Central memory CD8-positive, alpha-beta T cell (primary cell): Measurements from ENCODE around the gene PCNX2.

ENCODE experiments used
- ATAC-seq: fragments of 150-1000 bp; cut with Tn5 transposase; replicated peaks from 2 replicates; pipeline ENCODE4 v1.10.0; 2022; ENCODE audit warnings: mild to moderate bottlenecking, moderate FRiP score, moderate number of reproducible peaks; ENCODE audit not compliant: poor library complexity, severe bottlenecking; ENCODE audit errors: extremely low read depth
- DNase-seq, 2 donors: peaks; one replicate each; pipeline ENCODE4 v3.0.0; 2021; ENCODE audit warnings: low spot score in 2 of 2
- H3K27ac Mint-ChIP-seq: one replicate; pipeline ENCODE4 v1.8.0; 2022; ENCODE audit warnings: low read depth, mild to moderate bottlenecking, moderate library complexity, mixed read lengths
- H3K27me3 Mint-ChIP-seq: one replicate; pipeline ENCODE4 v1.8.0; 2022; ENCODE audit warnings: mixed read lengths
- H3K36me3 Mint-ChIP-seq: one replicate; pipeline ENCODE4 v1.8.0; 2022; ENCODE audit warnings: mild to moderate bottlenecking, moderate library complexity, mixed read lengths; ENCODE audit not compliant: insufficient read depth
- H3K4me1 Mint-ChIP-seq: one replicate; pipeline ENCODE4 v1.8.0; 2022; ENCODE audit warnings: mixed read lengths
- H3K4me3 Mint-ChIP-seq: one replicate; pipeline ENCODE4 v1.8.0; 2022; ENCODE audit warnings: mild to moderate bottlenecking, moderate library complexity, mixed read lengths
- H3K9me3 Mint-ChIP-seq: one replicate; pipeline ENCODE4 v1.8.0; 2022; ENCODE audit warnings: mixed read lengths

PCNX2 gene

DNA sequence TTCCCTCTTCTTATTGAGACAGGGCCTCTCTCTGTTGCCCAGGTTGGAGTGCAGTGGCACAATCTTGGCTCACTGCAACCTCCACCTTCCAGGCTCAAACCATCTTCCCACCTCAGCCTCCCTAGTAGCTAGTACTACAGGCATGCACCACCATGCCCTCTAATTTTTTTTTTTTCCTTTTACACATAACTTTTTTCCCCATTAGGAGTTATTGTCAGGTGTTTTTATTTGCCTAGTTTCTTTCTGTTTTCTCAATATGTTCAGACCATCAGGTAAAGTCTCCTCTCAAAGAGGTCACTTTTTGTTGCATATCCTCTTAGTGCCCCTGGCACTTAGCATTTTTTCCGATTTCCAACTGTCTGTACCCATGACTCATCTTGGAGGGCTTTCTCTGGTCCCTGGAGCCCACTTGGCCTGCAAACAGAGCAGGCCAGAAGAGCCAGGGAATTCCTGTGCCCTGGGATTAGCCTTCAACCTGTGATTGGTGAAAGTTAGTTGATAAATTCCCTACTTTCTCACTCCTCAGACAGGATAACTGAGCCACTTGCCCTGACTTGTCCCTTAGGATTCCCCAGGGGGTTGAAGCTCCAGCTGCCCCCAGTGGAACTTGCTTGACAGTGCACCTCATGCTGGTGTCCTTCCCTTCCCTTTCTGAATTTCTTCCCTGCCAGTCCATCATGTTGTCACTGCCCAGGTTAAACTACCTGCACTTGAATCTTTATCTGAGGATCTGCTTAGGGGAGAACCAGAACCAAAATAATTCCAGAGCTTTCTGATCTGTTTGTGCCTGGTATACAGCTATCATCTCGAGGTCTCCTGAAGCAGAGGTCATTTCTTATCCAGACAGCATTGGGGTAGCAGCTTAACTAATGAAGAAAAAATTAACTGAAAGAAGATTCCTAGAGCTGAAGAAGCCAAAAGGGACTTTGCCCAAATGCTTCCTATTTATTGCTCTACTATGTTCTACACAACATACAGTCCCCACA, 342.7 kb downstream of the PCNX2 start:
- ATAC-seq (no peak), DNase-seq (no peak)
- Mint-ChIP-seq H3K27ac (no peak overlapping the region), H3K9me3 (no peaks in the 10 kb centered on the region), H3K27me3 (no peaks in the 10 kb centered on the region), H3K36me3 (peaks cover 25% of the 10 kb centered on the region), H3K4me1 (peaks cover 33% of the 10 kb centered on the region), H3K4me3 (peak overlapping the region; percentile 50)

DNA sequence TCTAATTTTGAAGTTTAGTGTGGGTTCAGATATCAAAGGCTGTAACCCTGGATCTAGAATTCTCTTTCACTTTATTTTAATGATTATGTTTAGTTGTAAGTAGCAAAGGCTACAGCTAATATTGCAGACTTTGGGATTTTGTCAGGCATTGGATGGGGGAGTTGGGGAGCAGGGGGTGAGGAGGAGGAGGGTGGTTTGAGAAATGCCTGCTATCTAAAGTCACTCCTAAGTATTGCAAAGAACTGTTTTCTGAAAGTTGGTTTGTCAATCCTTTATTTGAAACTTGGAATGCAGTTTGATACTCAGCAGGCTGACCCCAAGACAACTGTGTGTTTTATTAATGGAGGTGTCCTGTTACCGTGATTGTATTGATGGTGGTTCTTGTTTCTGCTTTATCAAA, 343.9 kb downstream of the PCNX2 start:
- Mint-ChIP-seq H3K4me1 (peaks cover 33% of the 10 kb centered on the region), H3K27me3 (no peaks in the 10 kb centered on the region), H3K9me3 (no peaks in the 10 kb centered on the region), H3K4me3 (peak overlapping the region; percentile 88), H3K36me3 (peaks cover 19% of the 10 kb centered on the region), H3K27ac (peak overlapping the region; percentile 88)
- ATAC-seq, result no peak
- DNase-seq, result no peak

DNA sequence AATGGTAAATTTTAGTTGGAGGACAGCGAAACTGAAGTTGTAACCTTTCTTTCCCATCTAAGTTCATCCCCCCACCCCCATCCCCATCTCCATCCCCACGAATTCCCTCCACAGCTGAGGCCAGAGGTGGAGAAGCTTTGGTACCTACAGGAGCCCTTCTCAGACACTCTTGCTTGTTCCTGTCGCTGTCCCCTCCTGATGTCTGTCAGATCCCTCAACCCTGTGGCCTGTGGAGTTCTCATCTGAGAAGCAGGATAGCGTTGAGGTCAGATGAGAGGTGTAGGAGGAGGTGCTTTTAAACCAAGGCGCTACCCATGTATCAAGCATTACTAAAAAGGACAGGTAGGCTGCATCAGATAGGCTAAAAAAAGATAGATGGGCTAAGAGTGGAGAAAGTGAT, 344.3 kb downstream of the PCNX2 start:
- Mint-ChIP-seq H3K36me3 (peaks cover 18% of the 10 kb centered on the region), H3K4me3 (peak overlapping the region; percentile 88), H3K4me1 (peaks cover 33% of the 10 kb centered on the region), H3K9me3 (no peaks in the 10 kb centered on the region), H3K27ac (peak overlapping the region; percentile 88), H3K27me3 (no peaks in the 10 kb centered on the region)
- DNase-seq (no peak), ATAC-seq (peak; percentile 44)

DNA sequence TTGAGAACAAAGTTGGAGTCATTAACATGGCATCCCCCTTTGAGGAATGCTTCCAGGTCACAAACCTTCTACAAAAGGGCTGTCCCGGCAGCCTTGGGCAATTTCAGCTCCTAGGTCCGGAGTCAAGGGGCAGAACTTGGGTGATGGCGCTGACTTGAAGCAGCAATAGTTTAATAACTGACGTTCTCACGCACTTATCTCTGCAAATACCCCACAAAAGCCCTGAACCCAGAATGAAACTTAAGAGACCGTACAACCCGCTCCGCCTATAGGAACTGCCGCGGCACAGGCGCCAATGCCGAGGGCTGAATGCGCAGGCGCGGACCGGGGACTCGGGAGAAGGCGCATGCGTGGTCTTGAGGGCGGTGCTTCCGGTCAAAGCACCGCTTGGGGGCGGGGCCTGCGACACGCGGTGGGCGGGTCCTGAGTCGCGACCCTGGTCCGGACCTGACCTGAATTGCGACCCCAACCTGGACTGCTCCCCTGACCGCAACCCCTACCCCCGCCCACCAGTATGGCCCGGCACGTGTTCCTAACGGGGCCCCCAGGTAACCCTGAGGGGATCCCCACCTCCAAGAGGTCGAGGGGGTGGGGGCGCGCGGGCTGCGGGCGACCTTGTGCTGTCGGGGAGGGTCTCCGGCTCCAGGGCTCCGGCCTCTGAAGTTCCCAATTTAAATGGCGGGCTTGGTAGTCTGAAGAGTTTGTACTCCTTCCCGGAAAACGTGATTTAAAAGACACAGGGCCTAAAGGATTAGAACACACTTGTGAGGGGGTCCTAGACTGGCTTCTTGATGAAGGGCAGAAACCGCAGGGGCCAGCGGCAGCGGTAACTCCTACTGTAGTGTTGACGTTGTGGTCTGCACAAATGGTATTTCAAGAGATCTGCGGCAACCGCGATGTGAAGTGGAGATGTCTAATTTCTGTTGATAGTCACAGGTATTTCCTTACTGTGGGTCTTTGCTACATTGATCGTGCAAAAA, 345.0 kb downstream of the PCNX2 start, which contains the start of gene NTPCR:
TSS of gene NTPCR (plus strand) at position 415 of the 980 bp plus-strand sequence. CDS start at position 515, 100 bp downstream.
- DNase-seq (peak; percentile 86 to 96), ATAC-seq (peak; percentile 73)
- Mint-ChIP-seq H3K4me1 (peaks cover 33% of the 10 kb centered on the region), H3K27ac (peak within 1 kb of the TSS; percentile 88), H3K4me3 (peak within 1 kb of the TSS; percentile 88), H3K9me3 (no peaks in the 10 kb centered on the region), H3K36me3 (peaks cover 16% of the 10 kb centered on the region), H3K27me3 (no peaks in the 10 kb centered on the region)

DNA sequence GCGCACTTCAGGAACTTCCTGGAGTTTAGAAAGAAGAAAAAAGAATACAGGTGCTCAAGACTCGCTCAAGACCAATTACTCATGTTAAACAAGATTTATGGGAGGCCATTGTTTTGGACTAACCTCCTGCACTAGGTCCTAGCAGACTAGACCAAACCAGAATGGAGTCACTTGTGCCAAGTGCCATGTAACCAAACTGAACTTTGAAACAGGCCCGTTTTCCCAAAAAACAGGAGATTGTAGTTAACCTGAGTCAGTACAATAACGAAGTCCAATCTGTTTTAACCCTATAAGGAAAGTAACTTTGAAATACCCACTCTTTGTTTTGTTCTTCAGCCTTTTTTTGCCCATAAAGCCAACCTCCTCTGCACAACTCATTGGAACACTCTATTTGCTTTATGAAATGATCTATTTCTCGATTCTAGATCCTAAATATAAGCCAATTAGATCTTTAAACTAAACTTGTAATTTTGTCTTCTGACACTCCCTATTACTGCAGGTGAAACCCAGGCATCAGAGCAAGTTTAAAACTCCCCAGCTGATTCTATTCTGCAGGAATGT, 345.8 kb downstream of the PCNX2 start:
- Mint-ChIP-seq H3K4me1 (peaks cover 34% of the 10 kb centered on the region), H3K27ac (peak overlapping the region; percentile 88), H3K9me3 (no peaks in the 10 kb centered on the region), H3K36me3 (peaks cover 15% of the 10 kb centered on the region), H3K27me3 (no peaks in the 10 kb centered on the region), H3K4me3 (peak overlapping the region; percentile 88)
- ATAC-seq (no peak), DNase-seq (no peak)

GRCh38 chr1:232944347-232944746, 351.2 kb downstream of the PCNX2 start:
- H3K4me1 Mint-ChIP-seq, result peaks cover 17% of the 10 kb centered on the region
- no peaks in the 10 kb centered on the region for H3K27me3 Mint-ChIP-seq
- no peak overlapping the region for H3K27ac Mint-ChIP-seq
- ATAC-seq, result peak; percentile 32
- no peaks in the 10 kb centered on the region for H3K9me3 Mint-ChIP-seq
- H3K4me3 Mint-ChIP-seq, result peak overlapping the region; percentile 7
- peaks cover 3% of the 10 kb centered on the region for H3K36me3 Mint-ChIP-seq
- no peak for DNase-seq

- ATAC-seq (peak; percentile 40), DNase-seq (no peak)
- Mint-ChIP-seq H3K36me3 (no peaks in the 10 kb centered on the region), H3K27me3 (no peaks in the 10 kb centered on the region), H3K27ac (no peak overlapping the region), H3K9me3 (no peaks in the 10 kb centered on the region), H3K4me1 (peaks cover 17% of the 10 kb centered on the region), H3K4me3 (no peak overlapping the region)
Observed at GRCh38 chr1:232943679-232944252, 351.8 kb downstream of the PCNX2 start.

- H3K4me1 Mint-ChIP-seq, result peaks cover 17% of the 10 kb centered on the region
- H3K9me3 Mint-ChIP-seq, result no peaks in the 10 kb centered on the region
- ATAC-seq (no peak), DNase-seq (no peak)
- no peaks in the 10 kb centered on the region for H3K27me3 Mint-ChIP-seq
- no peak overlapping the region for H3K27ac Mint-ChIP-seq
- no peak overlapping the region for H3K4me3 Mint-ChIP-seq
- H3K36me3 Mint-ChIP-seq, result no peaks in the 10 kb centered on the region
Observed at GRCh38 chr1:232942413-232943294, 352.9 kb downstream of the PCNX2 start.

GRCh38 chr1:232940262-232940661, 355.3 kb downstream of the PCNX2 start:
- Mint-ChIP-seq H3K4me1 (peaks cover 17% of the 10 kb centered on the region), H3K27me3 (no peaks in the 10 kb centered on the region), H3K4me3 (no peak overlapping the region), H3K36me3 (no peaks in the 10 kb centered on the region), H3K9me3 (no peaks in the 10 kb centered on the region), H3K27ac (no peak overlapping the region)
- ATAC-seq (no peak), DNase-seq (no peak)

GRCh38 chr1:232939748-232940147, 355.8 kb downstream of the PCNX2 start:
- ATAC-seq (no peak), DNase-seq (no peak)
- peaks cover 16% of the 10 kb centered on the region for H3K4me1 Mint-ChIP-seq
- H3K9me3 Mint-ChIP-seq, result no peaks in the 10 kb centered on the region
- H3K27ac Mint-ChIP-seq, result no peak overlapping the region
- no peaks in the 10 kb centered on the region for H3K36me3 Mint-ChIP-seq
- no peak overlapping the region for H3K4me3 Mint-ChIP-seq
- no peaks in the 10 kb centered on the region for H3K27me3 Mint-ChIP-seq

GRCh38 chr1:232938926-232939325, 356.6 kb downstream of the PCNX2 start:
- Mint-ChIP-seq H3K9me3 (no peaks in the 10 kb centered on the region), H3K27ac (no peak overlapping the region), H3K4me3 (no peak overlapping the region), H3K27me3 (no peaks in the 10 kb centered on the region), H3K4me1 (peaks cover 10% of the 10 kb centered on the region), H3K36me3 (no peaks in the 10 kb centered on the region)
- no peak for ATAC-seq
- no peak for DNase-seq
